ENCODE measurements around the gene KCNMB4. TPM values are rescaled to one million over a fixed set of nuclear protein-coding genes. Genes with fewer than 3 reads are reported as not detected.

Gene KCNMB4
- total RNA-seq, 6 experiments from 2014 or later, result 0.25 to 1.3 (median 0.57) TPM

- Histone ChIP-seq H3K9me3 (no peaks in the 10 kb centered on the region), H3K4me1 (no peaks in the 10 kb centered on the region), H3K36me3 (no peaks in the 10 kb centered on the region), H3K4me3 (no peak overlapping the region), H3K27me3 (no peaks in the 10 kb centered on the region), H3K27ac (no peak overlapping the region)
- TF ChIP-seq CTCF (IDR thresholded peaks at IDR 0.05), result no peak
- TF ChIP-seq POLR2A (IDR thresholded peaks at IDR 0.05), result no peak
- 37% methylated on average over 2 of the region's 2 CpGs for WGBS (ENCODE audit: insufficient coverage, low coverage, low lambda C conversion rate, missing lambda C conversion rate)
- intact Hi-C loops (cut with DNase I), result no loop called here
- ATAC-seq (peak in 1 of 4 donors; percentile 70), DNase-seq (no peak)
Measured at GRCh38 chr12:70393787-70394499, 27.9 kb downstream of the KCNMB4 start.

- Histone ChIP-seq H3K27me3 (no peaks in the 10 kb centered on the region), H3K9me3 (no peaks in the 10 kb centered on the region), H3K4me1 (no peaks in the 10 kb centered on the region), H3K27ac (no peak overlapping the region), H3K4me3 (no peak overlapping the region), H3K36me3 (no peaks in the 10 kb centered on the region)
- no peak for ATAC-seq
- TF ChIP-seq CTCF (IDR thresholded peaks at IDR 0.05) (no peak), POLR2A (IDR thresholded peaks at IDR 0.05) (no peak)
- intact Hi-C loops (cut with DNase I), result no loop called here
- no peak for DNase-seq
Measured at GRCh38 chr12:70398002-70398401, 31.9 kb downstream of the KCNMB4 start.

- H3K4me1 ChIP-seq, result no peaks in the 10 kb centered on the region
- intact Hi-C loops (cut with DNase I), result no loop called here
- WGBS (ENCODE audit: insufficient coverage, low coverage, low lambda C conversion rate, missing lambda C conversion rate), result 91% methylated on average over 3 of the region's 3 CpGs
- TF ChIP-seq POLR2A (IDR thresholded peaks at IDR 0.05), result no peak
- no peak for TF ChIP-seq CTCF (IDR thresholded peaks at IDR 0.05)
- no peak for ATAC-seq
- no peak for DNase-seq
- H3K36me3 ChIP-seq, result no peaks in the 10 kb centered on the region
- H3K4me3 ChIP-seq, result no peak overlapping the region
- no peaks in the 10 kb centered on the region for H3K27me3 ChIP-seq
- H3K9me3 ChIP-seq, result no peaks in the 10 kb centered on the region
- no peak overlapping the region for H3K27ac ChIP-seq
Measured at GRCh38 chr12:70398862-70399261, 32.8 kb downstream of the KCNMB4 start.

- Histone ChIP-seq H3K4me1 (no peaks in the 10 kb centered on the region), H3K4me3 (no peak overlapping the region), H3K36me3 (no peaks in the 10 kb centered on the region), H3K9me3 (no peaks in the 10 kb centered on the region), H3K27ac (no peak overlapping the region), H3K27me3 (no peaks in the 10 kb centered on the region)
- TF ChIP-seq POLR2A (IDR thresholded peaks at IDR 0.05) (no peak), CTCF (IDR thresholded peaks at IDR 0.05) (no peak)
- 86% methylated on average over 6 of the region's 6 CpGs for WGBS (ENCODE audit: insufficient coverage, low coverage, low lambda C conversion rate, missing lambda C conversion rate)
- no peak for DNase-seq
- no peak for ATAC-seq
- intact Hi-C loops (cut with DNase I), result no loop called here
Measured at GRCh38 chr12:70399311-70399710, 33.2 kb downstream of the KCNMB4 start.

- TF ChIP-seq CTCF (IDR thresholded peaks at IDR 0.05) (no peak), POLR2A (IDR thresholded peaks at IDR 0.05) (no peak)
- intact Hi-C loops (cut with DNase I), result no loop called here
- ATAC-seq (no peak), DNase-seq (no peak)
- H3K27me3 ChIP-seq, result no peaks in the 10 kb centered on the region
- H3K27ac ChIP-seq, result no peak overlapping the region
- H3K36me3 ChIP-seq, result no peaks in the 10 kb centered on the region
- no peaks in the 10 kb centered on the region for H3K4me1 ChIP-seq
- no peaks in the 10 kb centered on the region for H3K9me3 ChIP-seq
- WGBS (ENCODE audit: insufficient coverage, low coverage, low lambda C conversion rate, missing lambda C conversion rate), result 52% methylated on average over 3 of the region's 3 CpGs
- no peak overlapping the region for H3K4me3 ChIP-seq
Measured at GRCh38 chr12:70400124-70400523, 34.0 kb downstream of the KCNMB4 start.

All from right lobe of liver (tissue), 6 donors.